HS-27A (cell line): ENCODE data around the gene BMP7.

Experiments used
- DNase-seq: peaks from one replicate; pipeline ENCODE4 v3.0.0-alpha.2; 2012; ENCODE audit warnings: low read depth, missing footprints

BMP7 gene

DNA sequence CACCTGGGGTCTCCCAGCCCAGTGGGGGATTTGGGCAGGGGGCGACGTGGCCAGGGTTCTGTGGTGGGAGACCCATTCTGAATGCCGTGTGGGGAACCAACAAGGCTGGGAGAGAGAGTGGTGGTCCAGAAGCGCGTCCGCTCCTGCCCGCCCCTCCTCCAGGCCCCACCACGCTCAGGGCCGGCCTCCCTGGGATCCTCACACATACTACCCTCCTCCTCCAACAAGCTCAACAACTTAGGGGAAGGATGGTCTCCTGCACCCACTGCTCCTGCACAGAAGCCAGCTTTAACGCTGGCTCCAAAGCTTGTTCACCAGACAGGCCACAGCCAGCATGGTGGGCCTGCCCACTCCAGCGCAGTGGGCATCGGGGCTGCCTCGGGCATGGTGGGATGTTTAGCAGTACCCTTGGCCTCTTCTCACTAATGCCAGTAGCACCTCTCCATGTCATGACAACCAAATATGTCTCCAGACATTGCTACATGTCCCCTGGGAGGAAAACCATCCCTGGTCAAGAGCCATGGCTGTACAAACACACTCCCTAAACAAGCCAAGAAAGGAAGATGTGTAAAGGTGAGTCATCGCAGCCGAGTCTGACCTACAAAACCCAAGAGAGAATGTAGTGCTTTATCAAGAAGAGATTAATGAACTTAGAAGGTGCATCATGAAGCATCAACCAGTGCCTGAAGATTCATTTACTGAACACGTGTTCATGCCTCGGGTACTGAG, 75.7 kb downstream of the BMP7 start:
- DNase-seq: no peak

DNA sequence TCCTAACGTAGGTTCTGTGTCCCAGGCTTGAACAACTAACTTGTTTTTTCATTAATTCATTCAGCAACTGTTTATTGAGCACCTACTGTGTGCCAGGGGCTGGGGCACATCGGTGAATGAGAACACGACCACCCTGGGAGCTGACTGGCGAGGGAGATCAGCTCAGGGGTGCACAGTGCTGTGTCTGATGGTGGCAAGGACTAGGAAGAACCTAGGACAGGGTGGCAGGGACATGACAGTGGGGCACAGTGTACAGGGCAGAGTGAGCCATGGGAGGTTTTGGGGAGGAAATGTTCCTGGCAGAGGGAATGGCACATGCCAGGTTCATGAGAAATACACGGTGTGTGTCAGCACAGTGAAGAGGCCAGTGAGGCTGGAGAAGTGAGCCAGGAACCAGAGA, 76.7 kb downstream of the BMP7 start:
- DNase-seq: no peak

DNA sequence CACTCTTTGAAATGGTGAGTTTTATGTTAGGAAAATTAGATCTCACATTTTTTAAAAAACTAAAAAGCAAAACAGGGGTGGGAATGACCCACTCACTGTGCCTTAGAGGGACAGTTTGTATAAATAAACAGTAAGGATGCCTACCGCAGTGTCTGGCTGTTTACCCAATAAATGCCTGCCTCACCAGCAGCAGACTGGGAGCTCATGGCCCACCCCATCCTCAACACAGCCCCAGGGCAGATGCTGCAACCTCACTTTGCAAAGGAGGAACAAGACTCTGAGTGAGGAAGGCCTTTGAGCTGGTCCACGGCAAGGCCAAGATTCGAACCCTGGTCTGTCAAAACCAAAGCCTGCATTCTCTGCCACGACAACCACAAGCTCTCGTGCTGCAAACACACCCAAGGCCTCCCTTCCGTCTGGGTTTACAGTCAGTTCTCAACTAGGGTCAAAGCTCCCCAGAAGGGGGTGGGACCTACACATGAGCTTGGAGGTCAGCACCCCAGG, 77.8 kb downstream of the BMP7 start:
- no peak for DNase-seq

DNA sequence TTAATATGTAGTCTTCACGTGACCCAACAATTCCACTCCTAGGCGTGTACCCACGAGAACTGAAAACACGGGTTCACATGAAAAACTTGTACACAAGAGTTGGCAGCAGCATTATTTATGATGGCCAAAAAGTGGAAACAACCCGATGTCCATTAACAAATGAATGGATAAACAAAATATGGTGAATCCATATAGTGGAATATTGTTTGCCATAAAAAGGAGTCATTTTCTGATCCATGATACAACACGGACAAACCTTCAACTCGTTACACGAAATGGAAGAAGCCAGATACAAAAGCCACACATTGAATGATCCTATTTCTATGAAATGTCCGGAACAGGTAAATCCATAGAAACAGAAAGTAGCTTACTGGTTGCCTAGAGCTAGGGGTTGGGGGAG, 78.4 kb downstream of the BMP7 start:
- no peak for DNase-seq

DNA sequence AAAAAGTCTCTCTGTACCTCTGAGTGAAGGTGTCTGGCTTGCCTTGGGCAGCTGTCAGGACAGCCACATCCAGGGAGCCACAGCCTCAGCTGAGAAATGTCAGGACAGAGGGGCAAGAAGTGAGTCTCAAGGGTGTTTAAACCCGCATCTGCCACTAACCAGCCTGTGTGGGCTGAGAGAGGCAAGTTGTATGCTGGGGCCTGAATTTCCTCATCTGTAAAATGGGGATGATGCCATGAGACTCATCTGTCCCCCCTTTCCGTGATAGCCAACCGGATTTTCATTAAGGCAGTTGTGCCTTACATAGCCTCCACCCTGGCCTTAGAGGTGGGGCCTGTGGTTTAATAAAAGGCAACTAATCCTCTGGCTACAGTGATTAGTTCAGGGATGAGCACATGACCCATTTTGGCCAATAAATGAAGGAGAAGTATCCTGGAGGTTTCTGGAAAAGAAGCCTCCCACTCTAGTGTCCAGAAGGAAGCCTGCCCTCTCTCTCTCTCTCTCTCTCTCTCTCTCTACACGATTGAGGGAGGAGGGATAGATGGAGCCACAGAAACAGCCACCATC, 79.3 kb downstream of the BMP7 start:
- DNase-seq: no peak

DNA sequence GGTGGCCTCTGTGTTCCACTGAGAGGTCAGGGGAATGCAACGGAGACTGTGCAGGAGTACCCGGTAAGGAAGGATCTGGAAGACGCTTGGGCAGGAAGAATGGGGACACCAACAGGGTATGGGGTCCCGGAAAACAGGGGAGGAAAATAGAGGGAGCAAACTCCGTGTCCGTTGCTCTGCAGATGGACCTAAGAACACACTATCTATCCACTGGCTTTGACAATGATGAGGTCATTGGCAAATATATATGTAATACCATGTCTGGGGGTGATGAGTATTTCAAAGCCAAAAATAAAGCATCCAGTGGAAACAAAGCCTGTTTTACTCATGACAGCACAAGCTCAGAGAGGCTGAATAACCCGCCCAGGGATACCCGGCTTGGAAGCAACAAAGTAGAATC, 80.2 kb downstream of the BMP7 start:
- DNase-seq: no peak

DNA sequence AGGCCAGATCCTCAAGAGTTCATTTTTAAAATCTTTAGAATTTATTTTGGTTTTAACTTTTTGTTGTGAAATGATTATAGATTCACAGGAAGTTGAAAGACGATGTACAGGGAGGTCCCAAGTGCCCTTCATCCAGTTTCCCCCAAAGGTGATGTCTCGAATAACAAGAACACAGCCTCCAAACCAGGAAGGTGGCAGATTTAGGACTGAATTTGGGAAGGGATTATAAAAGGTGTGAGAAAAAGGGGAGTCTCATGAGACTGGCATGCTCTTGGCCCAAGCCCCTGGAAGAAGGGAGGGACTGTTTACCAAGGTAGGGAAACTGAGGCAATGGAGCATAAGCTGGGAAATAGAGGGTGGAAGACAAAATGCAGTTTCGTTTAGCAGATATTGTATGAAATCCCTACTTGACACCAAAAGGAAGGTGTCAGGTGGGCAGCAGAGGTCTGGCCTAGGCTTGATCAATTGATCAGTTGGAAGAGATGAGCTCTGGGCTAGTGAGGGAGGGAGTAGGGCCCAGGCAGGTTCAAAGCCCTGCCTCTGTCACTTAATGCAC, 81.2 kb downstream of the BMP7 start:
- no peak for DNase-seq

DNA sequence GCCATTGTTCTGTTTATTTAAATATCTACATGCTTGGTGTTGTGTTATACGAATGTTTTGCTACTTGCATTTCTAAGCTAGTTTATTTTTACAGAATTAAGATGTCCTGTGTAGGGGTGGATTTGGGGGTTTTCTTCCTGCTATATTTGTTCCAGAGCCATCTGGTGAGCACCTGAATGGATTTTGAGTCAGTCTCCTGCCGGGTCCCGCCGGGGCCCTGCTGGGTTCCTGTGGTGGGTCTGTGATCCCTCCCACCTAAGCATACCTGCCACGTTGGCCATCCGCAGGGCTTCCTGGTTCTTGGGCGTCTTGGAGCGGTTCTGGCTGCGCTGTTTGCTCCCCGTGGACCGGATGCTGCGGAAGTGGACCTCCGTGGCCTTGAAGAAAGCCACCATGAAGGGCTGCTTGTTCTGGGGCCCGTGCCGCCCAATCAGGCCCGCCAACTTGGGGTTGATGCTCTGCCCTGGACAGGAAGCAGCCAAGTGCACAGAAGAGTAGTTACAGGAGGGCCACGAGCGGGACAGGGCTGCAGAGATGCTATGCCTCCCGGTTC, 82.9 kb downstream of the BMP7 start:
- DNase-seq: no peak

DNA sequence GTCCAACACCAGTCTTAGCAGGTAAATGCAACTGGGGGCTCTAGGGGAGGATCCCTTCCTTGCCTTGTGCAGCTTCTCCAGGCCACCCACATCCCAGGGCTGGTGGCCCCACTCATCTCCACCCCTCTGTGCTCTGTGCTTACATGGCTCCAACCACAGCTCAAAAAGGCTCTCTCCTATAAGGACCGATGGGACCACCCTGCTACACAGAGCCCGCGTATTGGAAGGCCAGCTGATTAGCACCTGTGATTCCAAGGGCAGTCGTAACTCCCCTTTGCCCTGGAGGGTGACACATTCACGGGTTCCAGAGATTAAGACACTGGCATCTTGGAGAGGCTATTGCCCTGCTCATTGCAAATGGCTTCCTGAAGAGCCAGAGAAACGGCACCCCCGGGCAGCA, 84.8 kb downstream of the BMP7 start:
- DNase-seq: no peak

DNA sequence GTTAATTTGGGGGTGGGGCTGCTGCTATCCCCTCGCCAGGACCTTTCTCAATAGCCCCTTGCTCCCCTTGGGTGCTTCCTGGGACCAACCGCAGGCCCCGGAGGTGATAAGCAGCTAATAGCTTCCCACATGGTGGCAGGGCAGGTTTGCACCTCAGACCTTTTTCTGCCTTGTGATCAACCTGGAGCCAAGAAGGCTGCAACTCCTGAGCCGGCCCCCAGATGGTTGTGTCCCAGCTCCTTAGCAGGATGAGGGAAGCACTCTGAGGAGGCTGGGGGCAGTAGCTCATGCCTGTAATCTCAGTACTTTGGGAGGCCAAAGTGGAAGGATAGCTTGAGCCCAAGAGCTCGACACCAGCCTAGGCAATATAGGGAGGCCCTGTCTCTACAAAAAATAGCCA, 85.5 kb downstream of the BMP7 start:
- no peak for DNase-seq

DNA sequence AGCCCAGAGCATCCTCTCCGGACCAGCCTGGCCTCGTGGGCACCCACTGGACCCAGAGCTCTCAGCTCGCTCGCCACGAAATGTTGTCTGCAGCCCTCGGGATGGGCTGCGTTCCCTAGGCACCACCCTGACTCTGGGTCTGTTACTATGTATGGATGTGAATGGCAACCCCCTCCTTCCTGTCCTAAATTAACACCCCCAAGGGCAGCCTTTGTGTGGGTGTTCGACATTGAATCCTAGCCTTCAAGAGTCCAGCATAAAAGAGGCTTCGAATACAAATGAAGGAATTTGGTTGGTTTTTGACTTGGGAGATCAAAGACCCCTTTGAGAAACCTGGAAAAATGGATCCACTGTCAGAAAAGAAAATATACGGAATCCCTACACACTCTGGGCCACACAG, 86.1 kb downstream of the BMP7 start:
- DNase-seq: no peak

DNA sequence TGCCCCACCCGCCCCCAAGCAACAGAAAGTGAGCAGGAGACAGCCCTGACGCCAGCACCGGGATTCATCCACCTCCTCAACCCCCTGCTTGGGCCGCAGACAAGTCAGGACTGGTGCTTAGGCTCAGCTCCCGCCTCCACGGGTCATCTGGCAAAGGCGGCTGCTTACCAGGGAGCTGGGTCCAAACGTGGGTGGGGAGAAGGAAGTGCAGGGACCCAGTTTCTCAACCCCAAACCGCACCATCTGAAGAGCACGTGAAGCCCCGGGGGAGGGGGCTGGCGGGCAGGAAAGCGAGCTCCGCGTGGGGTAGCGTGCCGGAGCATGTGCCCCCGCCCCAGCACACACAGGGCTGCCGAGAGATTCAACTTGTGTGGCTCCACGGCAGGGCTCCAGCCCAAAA, 87.2 kb downstream of the BMP7 start:
- DNase-seq: no peak

DNA sequence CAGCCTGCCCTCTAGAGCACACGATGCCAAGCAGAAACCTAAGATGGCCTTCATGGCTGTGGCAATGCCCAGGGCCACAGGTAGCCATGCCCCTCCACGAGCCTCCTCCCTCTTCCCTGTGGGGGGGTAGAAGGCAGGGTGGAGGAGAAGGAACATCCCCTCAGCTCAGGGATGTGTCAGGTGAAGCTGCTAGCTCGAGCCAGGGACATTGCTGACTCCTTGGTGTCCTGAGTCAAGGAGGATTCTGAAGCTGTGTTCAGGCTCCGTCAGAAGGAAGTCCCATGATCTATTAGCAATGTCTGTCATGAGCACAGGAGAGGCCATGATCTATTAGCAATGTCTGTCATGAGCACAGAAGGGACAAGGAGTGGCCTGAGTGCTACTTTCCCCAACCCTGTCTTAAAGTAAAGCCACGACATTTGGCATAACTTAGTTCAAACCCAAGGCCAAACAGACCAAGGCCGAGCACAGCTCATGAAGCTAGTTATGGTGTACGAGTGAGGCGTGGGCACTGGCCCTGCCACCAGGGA, 87.8 kb downstream of the BMP7 start:
- DNase-seq: no peak

DNA sequence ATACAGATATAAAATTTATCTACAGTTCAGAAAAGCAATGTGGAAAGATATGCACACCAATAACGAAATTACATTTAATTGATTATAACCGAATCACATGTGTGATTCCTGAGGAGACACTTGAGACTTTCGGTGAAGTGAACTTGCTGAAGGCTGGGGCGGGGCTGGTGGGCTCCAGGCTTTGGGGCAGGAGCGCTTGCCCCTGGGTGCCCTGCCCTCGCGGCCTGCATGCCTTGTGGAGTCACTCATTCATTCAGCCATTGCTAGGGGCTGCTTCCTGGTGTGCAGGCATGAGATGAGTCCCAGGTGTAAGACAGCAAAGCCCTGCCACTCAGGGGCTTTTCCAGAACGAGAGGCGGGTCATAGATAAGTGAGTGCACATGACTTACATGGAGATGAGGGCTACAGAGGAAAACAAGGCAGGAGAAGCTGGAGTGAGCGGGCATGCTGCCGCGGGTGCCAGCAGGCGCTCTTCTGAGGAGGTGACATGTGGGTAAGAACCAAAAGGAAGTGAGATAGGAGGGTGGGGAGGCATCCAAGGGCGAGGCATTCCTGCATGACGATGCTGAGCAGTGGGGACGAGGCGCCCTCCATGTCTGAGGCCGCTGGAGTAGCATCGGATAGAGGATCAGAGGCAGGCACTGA, 88.7 kb downstream of the BMP7 start:
- DNase-seq: no peak

DNA sequence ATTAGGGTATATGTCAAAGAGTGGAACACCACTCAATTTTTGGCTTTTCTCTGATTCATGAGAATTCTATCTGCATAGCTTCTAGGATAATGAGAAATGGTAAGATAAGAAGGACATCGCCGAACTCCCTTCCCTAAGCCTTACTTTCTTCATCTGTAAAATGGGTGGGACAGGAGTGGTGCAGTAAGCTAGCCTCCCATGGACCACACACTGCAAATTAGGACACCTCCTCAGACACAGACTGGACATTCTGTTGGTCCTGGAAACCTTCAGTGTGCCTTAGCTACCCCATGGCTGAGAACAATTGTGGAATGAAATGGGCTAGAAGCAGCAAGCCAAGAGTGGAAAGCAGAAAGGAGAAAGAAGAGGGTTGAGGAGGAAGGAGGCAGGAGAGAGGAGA, 89.6 kb downstream of the BMP7 start:
- DNase-seq: no peak

DNA sequence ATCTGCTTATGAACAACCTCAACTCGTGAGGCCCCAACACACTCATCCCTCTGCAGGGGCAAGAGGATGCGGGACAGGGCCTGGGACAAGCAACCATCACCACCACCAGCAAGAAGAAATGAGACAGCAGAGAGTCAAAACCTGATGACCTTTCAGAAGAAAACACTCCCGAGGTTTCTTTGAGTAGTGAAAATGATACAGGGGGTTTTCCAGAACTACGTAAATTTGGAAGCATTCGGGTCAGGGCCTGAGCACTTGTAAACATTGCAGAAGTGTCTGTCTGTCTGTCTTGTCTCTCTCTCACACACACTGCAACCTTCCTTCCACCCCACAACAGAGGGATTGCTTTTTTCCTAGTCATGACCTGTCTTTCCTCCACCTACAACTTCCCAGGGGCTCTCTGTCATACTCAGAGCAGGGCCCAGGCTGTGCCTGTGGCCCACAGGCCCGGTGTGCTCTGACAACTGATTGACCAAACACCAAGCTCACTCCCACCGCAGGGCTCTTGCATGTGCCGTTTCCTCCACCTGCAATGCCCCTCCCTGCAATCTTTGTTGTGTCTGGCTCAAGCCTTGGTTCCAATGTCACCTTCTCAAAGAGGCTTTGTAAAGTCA, 90.9 kb downstream of the BMP7 start:
- no peak for DNase-seq

DNA sequence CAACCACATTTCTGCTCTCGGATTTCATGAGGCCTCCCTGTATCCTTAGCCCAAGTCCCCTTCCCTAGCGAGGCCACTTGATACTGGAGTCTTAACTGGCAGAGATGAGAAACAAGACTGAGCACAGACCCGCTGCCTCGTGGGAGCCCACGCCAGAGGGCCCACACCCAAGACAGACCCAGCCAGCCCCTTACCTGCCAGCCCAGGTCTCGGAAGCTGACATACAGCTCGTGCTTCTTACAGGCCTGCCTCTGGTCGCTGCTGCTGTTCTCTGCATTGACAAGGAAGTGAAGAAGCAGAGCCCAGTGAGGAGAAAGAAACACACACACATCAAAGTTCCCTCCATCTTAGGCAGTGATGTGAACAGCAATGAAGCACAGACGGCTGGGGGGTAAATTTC, 91.7 kb downstream of the BMP7 start:
- DNase-seq: no peak

DNA sequence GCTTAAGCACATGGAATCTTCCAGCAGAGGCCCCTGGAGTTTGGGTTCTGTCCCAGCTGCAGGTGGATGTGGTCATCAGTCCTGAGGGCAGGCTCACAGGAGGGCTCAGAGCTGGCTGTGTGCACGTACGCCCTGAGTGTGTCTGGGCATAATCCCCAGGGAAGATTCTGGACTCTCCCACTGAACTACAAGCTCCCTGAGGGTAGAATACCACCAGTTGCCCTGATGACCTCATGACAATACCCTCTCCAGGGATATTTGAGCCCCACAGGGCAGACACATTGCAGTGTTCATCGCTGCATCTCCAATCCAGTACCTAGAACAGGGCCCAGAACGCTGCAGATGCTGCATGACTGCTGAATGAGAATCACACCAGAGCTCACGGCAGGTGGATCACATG, 92.5 kb downstream of the BMP7 start:
- DNase-seq: no peak

DNA sequence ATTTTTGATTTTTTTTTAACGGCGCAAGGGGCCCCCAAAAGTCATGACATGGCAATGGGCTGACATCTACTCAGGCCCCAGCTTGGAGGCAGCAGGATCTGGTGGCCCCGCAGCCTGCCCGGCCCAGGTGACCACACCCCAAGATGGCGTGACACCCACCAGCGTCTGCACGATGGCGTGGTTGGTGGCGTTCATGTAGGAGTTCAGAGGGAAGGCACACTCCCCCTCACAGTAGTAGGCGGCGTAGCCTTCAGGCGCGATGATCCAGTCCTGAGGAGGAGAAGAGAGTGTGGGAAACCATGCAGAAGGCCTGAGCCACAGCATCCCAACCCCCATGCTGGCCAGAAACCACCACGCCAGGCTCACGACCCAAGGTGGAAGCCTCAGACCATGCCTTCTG, 93.4 kb downstream of the BMP7 start:
- DNase-seq: no peak

DNA sequence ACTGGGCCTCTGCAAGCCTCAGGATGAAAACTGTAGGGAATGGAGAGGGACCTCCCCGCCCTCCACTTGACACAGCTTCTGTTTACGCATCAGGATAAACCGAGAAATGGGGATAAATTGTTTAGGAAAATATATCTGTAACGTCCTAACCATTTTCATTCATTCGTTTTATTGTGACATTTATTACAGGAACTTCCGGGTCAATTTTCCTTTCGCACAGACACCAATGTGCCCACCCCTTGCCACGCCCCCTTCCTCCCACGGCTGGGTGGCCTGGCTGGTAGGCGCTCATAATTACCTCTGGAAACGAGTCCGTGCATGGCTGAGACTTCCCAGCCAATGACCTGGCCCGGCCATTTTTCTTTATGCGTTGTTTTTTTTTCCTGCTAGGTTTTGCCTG, 96.1 kb downstream of the BMP7 start:
- no peak for DNase-seq

DNA sequence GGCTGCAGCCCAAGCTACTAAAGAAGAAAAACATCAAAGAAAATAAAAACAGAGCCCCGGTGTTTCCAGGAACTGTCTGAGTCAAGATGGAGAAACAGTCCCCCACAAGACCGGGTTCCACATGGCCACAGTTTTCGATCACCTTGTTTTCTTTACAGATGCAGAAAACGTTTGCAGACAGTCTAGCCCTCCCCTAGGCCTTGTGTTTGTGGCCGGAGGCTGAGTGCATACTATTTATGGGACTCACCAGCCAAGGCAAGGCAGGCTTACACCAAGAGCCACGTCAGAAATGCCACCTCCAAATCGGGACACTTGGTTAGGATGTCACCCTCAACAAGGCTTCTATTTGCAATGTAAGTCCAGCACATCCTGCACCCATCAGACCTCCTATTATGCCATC, 97.3 kb downstream of the BMP7 start:
- no peak for DNase-seq

DNA sequence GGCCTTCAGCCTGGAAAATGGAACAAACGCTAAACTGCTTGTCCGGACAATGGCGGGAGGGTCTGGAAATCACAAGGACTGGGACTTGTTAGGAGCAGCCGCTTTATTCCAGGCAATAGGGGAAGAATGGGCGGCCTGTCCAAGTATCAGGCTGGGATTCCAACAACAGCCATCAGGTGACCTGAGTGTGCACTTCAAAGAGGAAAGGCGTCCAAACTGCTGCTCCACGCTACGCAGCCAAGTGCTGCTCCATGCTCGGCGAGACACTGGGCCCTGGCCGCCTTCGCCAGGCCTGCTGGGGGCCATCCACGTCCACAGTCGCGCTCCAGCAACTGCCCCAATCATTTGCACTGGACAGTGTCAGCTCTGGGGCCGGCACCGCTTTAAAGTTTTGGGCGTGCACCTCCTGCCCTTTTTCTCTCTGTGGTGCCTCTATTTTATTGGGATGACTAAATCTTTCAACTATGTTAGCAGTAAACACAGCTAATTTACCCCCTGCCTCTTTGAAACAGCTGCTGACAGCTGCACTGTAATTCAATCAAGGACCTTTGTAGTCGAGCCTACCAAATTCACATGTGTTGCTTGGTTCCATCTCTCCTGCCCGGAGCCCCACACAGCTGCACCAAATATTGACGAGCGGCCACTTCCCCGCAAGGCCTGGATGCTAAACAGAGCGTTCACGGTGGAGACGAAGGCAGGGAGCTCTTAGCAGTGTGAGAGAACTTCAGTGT, 98.3 kb downstream of the BMP7 start:
- no peak for DNase-seq
